Endothelial cell of umbilical vein (primary cell): ENCODE results near the gene VPS13A. TPM values are rescaled to one million over a fixed set of nuclear protein-coding genes. Genes with fewer than 3 reads are reported as not detected.

Source experiments
- BruUV-seq: library from RNA; stranded (reverse); fragments of 400-500 nt; replicated peaks from 2 replicates; lab custom pipeline; 2021; lab: Mats Ljungman, UMichigan
- CTCF ChIA-PET: fragments of 300-600, 350-600 bp; sonication (Branson Sonifier 250); formaldehyde crosslinking; loops from one replicate; lab custom pipeline; 2021; ENCODE audit warnings: antibody characterized with exemption, inconsistent platforms; lab: Charles Lee
- POLR2A ChIA-PET: fragments of 300-600, 350-600 bp; sonication (Branson Sonifier 250); formaldehyde crosslinking; loops from one replicate; lab custom pipeline; 2021; ENCODE audit warnings: antibody characterized with exemption, inconsistent platforms; lab: Charles Lee
- DNase-seq: peaks from one replicate; pipeline ENCODE4 v3.0.0-alpha.2; 2011; ENCODE audit warnings: low read depth, low spot score
- FAIRE-seq: peaks from 2 replicates; lab custom pipeline; 2011; peaks lifted over from hg19 to GRCh38; lab: Jason Lieb, UNC
- H2AFZ ChIP-seq: 2 replicates; pipeline ENCODE4 v1.6.0; 2012; ENCODE audit warnings: low read depth, low read length, control low read depth, inconsistent platforms
- H3K27ac ChIP-seq: 2 replicates; pipeline ENCODE4 v1.5.1; 2011; ENCODE audit warnings: low read depth, mild to moderate bottlenecking, control low read depth, low read length, moderate library complexity; ENCODE audit not compliant: insufficient read depth
- H3K27me3 ChIP-seq, 2 experiments: 2 replicates each; pipeline versions ENCODE4 v1.6.0 to v1.6.1; 2011; ENCODE audit warnings: low read length in 2 of 2, mixed read lengths in 1 of 2; ENCODE audit not compliant: control insufficient read depth in 2 of 2, insufficient read depth in 2 of 2
- H3K36me3 ChIP-seq, 2 experiments: 2 replicates in 1 of 2; 3 replicates in 1 of 2; pipeline ENCODE4 v1.5.1; 2011; ENCODE audit warnings: low read length in 2 of 2, mild to moderate bottlenecking in 1 of 2, moderate library complexity in 1 of 2; ENCODE audit not compliant: control insufficient read depth in 2 of 2, insufficient read depth in 2 of 2; ENCODE audit errors: extremely low read depth in 1 of 2
- H3K4me1 ChIP-seq: 3 replicates; pipeline ENCODE4 v1.5.1; 2011; ENCODE audit warnings: mild to moderate bottlenecking, low read length; ENCODE audit not compliant: control insufficient read depth, insufficient read depth; ENCODE audit errors: extremely low read depth
- H3K4me2 ChIP-seq: 2 replicates; pipeline ENCODE4 v1.6.1; 2011; ENCODE audit warnings: low read length, control low read depth, mixed read lengths; ENCODE audit not compliant: insufficient read depth
- H3K4me3 ChIP-seq, 3 experiments: fragments of 200-600 bp in 1 of 3; sonication (generic), shearing (Covaris generic) in 1 of 3; replicated peaks in 1 of 3; 2 replicates each; pipeline ENCODE4 v1.5.1; 2011 to 2016; ENCODE audit warnings: control low read depth in 3 of 3, low read length in 3 of 3, mild to moderate bottlenecking in 2 of 3, inconsistent platforms in 1 of 3, low read depth in 1 of 3, moderate library complexity in 1 of 3; ENCODE audit not compliant: insufficient read depth in 1 of 3
- H3K79me2 ChIP-seq: 2 replicates; pipeline ENCODE4 v1.6.0; 2012; ENCODE audit warnings: low read length, inconsistent platforms; ENCODE audit not compliant: control insufficient read depth, insufficient read depth
- H3K9ac ChIP-seq: replicated peaks from 2 replicates; pipeline ENCODE3; 2011; ENCODE audit warnings: low read length, control low read depth; ENCODE audit not compliant: insufficient read depth; ENCODE audit errors: extremely low read depth
- H3K9me1 ChIP-seq: replicated peaks from 3 replicates; pipeline ENCODE4 v1.6.0; 2011; ENCODE audit warnings: mild to moderate bottlenecking, low read length; ENCODE audit not compliant: control insufficient read depth, insufficient read depth; ENCODE audit errors: extremely low read depth
- H3K9me3 ChIP-seq: replicated peaks from 2 replicates; pipeline ENCODE4 v1.5.1; 2012; ENCODE audit warnings: low read length, inconsistent platforms; ENCODE audit not compliant: control insufficient read depth, insufficient read depth
- H4K20me1 ChIP-seq: replicated peaks from 2 replicates; pipeline ENCODE3; 2011; ENCODE audit warnings: mild to moderate bottlenecking, low read length; ENCODE audit not compliant: control insufficient read depth, insufficient read depth; ENCODE audit errors: extremely low read depth
- EZH2 ChIP-seq: IDR thresholded peaks from 2 replicates; pipeline ENCODE4 v1.6.1; 2012; ENCODE audit warnings: borderline replicate concordance, low read depth, mild to moderate bottlenecking, moderate library complexity, low read length, inconsistent platforms; ENCODE audit not compliant: severe bottlenecking
- FOS ChIP-seq: IDR thresholded peaks from 2 replicates; pipeline ENCODE4 v1.6.1; 2011; ENCODE audit warnings: mild to moderate bottlenecking, low read length, moderate library complexity, borderline replicate concordance; ENCODE audit not compliant: insufficient read depth
- GATA2 ChIP-seq: IDR thresholded peaks from 2 replicates; pipeline ENCODE4 v1.7.0; 2011; ENCODE audit warnings: low read depth, mild to moderate bottlenecking, moderate library complexity, mixed read lengths, low read length; ENCODE audit not compliant: insufficient read length, insufficient read depth
- JUN ChIP-seq: IDR thresholded peaks from 2 replicates; pipeline ENCODE4 v1.6.1; 2011; ENCODE audit warnings: borderline replicate concordance, low read depth; ENCODE audit not compliant: insufficient read length, insufficient read depth
- MYC ChIP-seq: IDR thresholded peaks from one replicate; pipeline ENCODE4 v1.6.1; 2011; ENCODE audit warnings: mild to moderate bottlenecking, low read depth, low read length
- POLR2A ChIP-seq: IDR thresholded peaks from 2 replicates; pipeline ENCODE4 v1.6.1; 2012; ENCODE audit warnings: low read depth, mild to moderate bottlenecking, control low read depth, low read length
- POLR2AphosphoS5 ChIP-seq: IDR thresholded peaks from 2 replicates; pipeline ENCODE4 v1.6.1; 2012; ENCODE audit warnings: low read depth, mild to moderate bottlenecking, control low read depth, low read length, moderate library complexity; ENCODE audit not compliant: insufficient read depth
- dilution Hi-C: fragments of 300-500 bp; cut with MboI; formaldehyde crosslinking; loops from one replicate; pipeline ENCODE4 v1.15.0; 2019; ENCODE audit warnings: low sequenced_read_pairs; ENCODE audit not compliant: extremely low pct_ligation_motif_present
- intact Hi-C: fragments of 100-400 bp; cut with micrococcal nuclease; formaldehyde crosslinking; loops from one replicate; pipeline ENCODE4 v1.10.0; 2022
- polyA plus RNA-seq, 4 experiments: library from polyadenylated mRNA; depleted of rRNA in 3 of 4; stranded (reverse) in 3 of 4; unstranded in 1 of 4; fragments of >200 nt; gene quantifications; 2 replicates each; pipeline versions ENCODE4 v1.2.1 to v1.2.3, GENCODE V29; 2011 to 2012; ENCODE audit warnings: missing spikeins in 1 of 4
- total RNA-seq: library from RNA; stranded (reverse); gene quantifications from 2 replicates; pipeline ENCODE4 v1.2.3, GENCODE V29; 2021
- TF ChIP-seq, protein P1 (sequence below), 2 donors: IDR thresholded peaks; 1 replicate in 1 of 2; 2 replicates in 1 of 2; pipeline ENCODE4 v1.5.1; 2011; ENCODE audit warnings: low read length in 2 of 2, mild to moderate bottlenecking in 2 of 2, moderate library complexity in 2 of 2, control low read depth in 1 of 2, inconsistent platforms in 1 of 2, low read depth in 1 of 2; ENCODE audit not compliant: insufficient read depth in 1 of 2; ENCODE audit errors: extremely low read depth in 1 of 2
- TF ChIP-seq, protein P2 (sequence below): IDR thresholded peaks from 2 replicates; pipeline ENCODE4 v1.6.1; 2011; ENCODE audit not compliant: insufficient read depth, insufficient read length

The VPS13A gene
- total and polyA plus RNA-seq, 2 donors (not counting 3 experiments of a cell fraction or from before 2014, with no cell fraction given), result 4.7 to 33.3 TPM

- FAIRE-seq, result no peak
- intact Hi-C loops (no loop called here), dilution Hi-C loops (no loop called here)
- no peaks in the 10 kb centered on the region for H3K9me3 ChIP-seq
- peaks cover 32% of the 10 kb centered on the region for H3K4me1 ChIP-seq
- peaks cover 0 to 2% of the 10 kb centered on the region in 2 experiments for H3K36me3 ChIP-seq
- no peak overlapping the region for H2AFZ ChIP-seq
- H3K79me2 ChIP-seq, result no peaks in the 10 kb centered on the region
- H3K27ac ChIP-seq, result no peak overlapping the region
- no peak overlapping the region for H3K4me3 ChIP-seq
- DNase-seq, result no peak
- no peak overlapping the region for H3K9ac ChIP-seq
- CTCF ChIA-PET, result no interaction called here
- TF ChIP-seq GATA2 (no peak), POLR2A (no peak), JUN (no peak), POLR2AphosphoS5 (no peak), MYC (no peak), FOS (no peak), EZH2 (no peak)
- TF ChIP-seq, protein P1, sequence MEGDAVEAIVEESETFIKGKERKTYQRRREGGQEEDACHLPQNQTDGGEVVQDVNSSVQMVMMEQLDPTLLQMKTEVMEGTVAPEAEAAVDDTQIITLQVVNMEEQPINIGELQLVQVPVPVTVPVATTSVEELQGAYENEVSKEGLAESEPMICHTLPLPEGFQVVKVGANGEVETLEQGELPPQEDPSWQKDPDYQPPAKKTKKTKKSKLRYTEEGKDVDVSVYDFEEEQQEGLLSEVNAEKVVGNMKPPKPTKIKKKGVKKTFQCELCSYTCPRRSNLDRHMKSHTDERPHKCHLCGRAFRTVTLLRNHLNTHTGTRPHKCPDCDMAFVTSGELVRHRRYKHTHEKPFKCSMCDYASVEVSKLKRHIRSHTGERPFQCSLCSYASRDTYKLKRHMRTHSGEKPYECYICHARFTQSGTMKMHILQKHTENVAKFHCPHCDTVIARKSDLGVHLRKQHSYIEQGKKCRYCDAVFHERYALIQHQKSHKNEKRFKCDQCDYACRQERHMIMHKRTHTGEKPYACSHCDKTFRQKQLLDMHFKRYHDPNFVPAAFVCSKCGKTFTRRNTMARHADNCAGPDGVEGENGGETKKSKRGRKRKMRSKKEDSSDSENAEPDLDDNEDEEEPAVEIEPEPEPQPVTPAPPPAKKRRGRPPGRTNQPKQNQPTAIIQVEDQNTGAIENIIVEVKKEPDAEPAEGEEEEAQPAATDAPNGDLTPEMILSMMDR (IDR thresholded peaks at IDR 0.05; ENCODE audit: extremely low read depth in 1 of 2, insufficient read depth in 1 of 2, low read depth in 1 of 2, low read length in 2 of 2), result no peak
- TF ChIP-seq, protein P2, sequence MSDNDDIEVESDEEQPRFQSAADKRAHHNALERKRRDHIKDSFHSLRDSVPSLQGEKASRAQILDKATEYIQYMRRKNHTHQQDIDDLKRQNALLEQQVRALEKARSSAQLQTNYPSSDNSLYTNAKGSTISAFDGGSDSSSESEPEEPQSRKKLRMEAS, result no peak
- no peak overlapping the region for H3K4me2 ChIP-seq
- H3K9me1 ChIP-seq, result no peaks in the 10 kb centered on the region
- POLR2A ChIA-PET, result no interaction called here
- no peaks in the 10 kb centered on the region for H4K20me1 ChIP-seq
- H3K27me3 ChIP-seq, result no peaks in the 10 kb centered on the region
- no TSS peak for BruUV-seq
Measured at GRCh38 chr9:77427256-77427927, 250.1 kb downstream of the VPS13A start.
